HCT116 (cell line): ENCODE data around the gene ZNG1B.
"Not testable (repeated sequence)": the region's sequence is repeated elsewhere in the genome, so short reads cannot be mapped to it uniquely, and the experiment has no call there.

Experiments used
- CEBPB ChIP-seq: IDR thresholded peaks from 2 replicates; pipeline ENCODE4 v1.6.1; 2012; ENCODE audit warnings: low read depth
- CTCF ChIP-seq, 3 experiments: fragments of 200-600 bp in 1 of 3; sonication (generic) in 1 of 3; IDR thresholded peaks in 2 of 3; conservative IDR thresholded peaks in 1 of 3; 2 replicates each; pipeline ENCODE4 v1.5.1; 2012 to 2017; ENCODE audit warnings: low read depth in 2 of 3, low read length in 2 of 3, antibody characterized with exemption in 1 of 3, borderline replicate concordance in 1 of 3, control low read depth in 1 of 3, mild to moderate bottlenecking in 1 of 3, mixed read lengths in 1 of 3, mixed run types in 1 of 3, moderate library complexity in 1 of 3; ENCODE audit not compliant: insufficient read depth in 1 of 3
- EGR1 ChIP-seq: IDR thresholded peaks from 2 replicates; pipeline ENCODE4 v1.6.1; 2012; ENCODE audit warnings: low read depth
- RAD21 ChIP-seq: IDR thresholded peaks from 2 replicates; pipeline ENCODE4 v1.6.1; 2012; ENCODE audit warnings: low read depth, mild to moderate bottlenecking

DNA sequence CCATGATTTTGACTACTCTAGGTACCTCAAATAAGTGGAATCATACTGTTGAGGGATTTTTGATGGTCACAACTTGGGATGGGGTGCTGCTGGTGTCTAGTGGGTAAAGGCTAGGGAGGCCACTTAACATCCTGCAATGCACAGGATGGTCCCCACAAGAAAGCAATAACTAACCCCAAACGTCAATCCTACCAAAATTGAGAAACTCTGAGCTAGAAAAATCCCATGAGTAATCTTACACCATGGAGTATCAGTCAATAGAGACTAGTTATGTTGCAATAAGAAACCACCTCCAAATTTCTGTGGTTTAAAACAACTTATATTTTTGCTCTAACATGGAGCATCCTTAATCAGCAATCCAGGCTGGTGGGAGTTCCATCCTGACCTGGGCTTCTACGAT is 79.5 kb downstream of the ZNG1B start:
- not testable (repeated sequence) for TF ChIP-seq CTCF (IDR thresholded peaks at IDR 0.05 in 2 of 3, conservative IDR thresholded peaks at IDR 0.05 in 1 of 3; ENCODE audit: borderline replicate concordance in 1 of 3, insufficient read depth in 1 of 3, low read depth in 2 of 3, low read length in 2 of 3); EGR1; CEBPB; RAD21
